Endothelial cell of umbilical vein (primary cell): ENCODE results near the gene RYR2.

Source experiments
- EZH2 ChIP-seq: IDR thresholded peaks from 2 replicates; pipeline ENCODE4 v1.6.1; 2012; ENCODE audit warnings: borderline replicate concordance, low read depth, mild to moderate bottlenecking, moderate library complexity, low read length, inconsistent platforms; ENCODE audit not compliant: severe bottlenecking
- FOS ChIP-seq: IDR thresholded peaks from 2 replicates; pipeline ENCODE4 v1.6.1; 2011; ENCODE audit warnings: mild to moderate bottlenecking, low read length, moderate library complexity, borderline replicate concordance; ENCODE audit not compliant: insufficient read depth
- GATA2 ChIP-seq: IDR thresholded peaks from 2 replicates; pipeline ENCODE4 v1.7.0; 2011; ENCODE audit warnings: low read depth, mild to moderate bottlenecking, moderate library complexity, mixed read lengths, low read length; ENCODE audit not compliant: insufficient read length, insufficient read depth
- MYC ChIP-seq: IDR thresholded peaks from one replicate; pipeline ENCODE4 v1.6.1; 2011; ENCODE audit warnings: mild to moderate bottlenecking, low read depth, low read length
- POLR2A ChIP-seq: IDR thresholded peaks from 2 replicates; pipeline ENCODE4 v1.6.1; 2012; ENCODE audit warnings: low read depth, mild to moderate bottlenecking, control low read depth, low read length
- POLR2AphosphoS5 ChIP-seq: IDR thresholded peaks from 2 replicates; pipeline ENCODE4 v1.6.1; 2012; ENCODE audit warnings: low read depth, mild to moderate bottlenecking, control low read depth, low read length, moderate library complexity; ENCODE audit not compliant: insufficient read depth
- TF ChIP-seq, protein P1 (sequence below), 2 donors: IDR thresholded peaks; 1 replicate in 1 of 2; 2 replicates in 1 of 2; pipeline ENCODE4 v1.5.1; 2011; ENCODE audit warnings: low read length in 2 of 2, mild to moderate bottlenecking in 2 of 2, moderate library complexity in 2 of 2, control low read depth in 1 of 2, inconsistent platforms in 1 of 2, low read depth in 1 of 2; ENCODE audit not compliant: insufficient read depth in 1 of 2; ENCODE audit errors: extremely low read depth in 1 of 2
- TF ChIP-seq, protein P2 (sequence below): IDR thresholded peaks from 2 replicates; pipeline ENCODE4 v1.6.1; 2011; ENCODE audit not compliant: insufficient read depth, insufficient read length

DNA sequence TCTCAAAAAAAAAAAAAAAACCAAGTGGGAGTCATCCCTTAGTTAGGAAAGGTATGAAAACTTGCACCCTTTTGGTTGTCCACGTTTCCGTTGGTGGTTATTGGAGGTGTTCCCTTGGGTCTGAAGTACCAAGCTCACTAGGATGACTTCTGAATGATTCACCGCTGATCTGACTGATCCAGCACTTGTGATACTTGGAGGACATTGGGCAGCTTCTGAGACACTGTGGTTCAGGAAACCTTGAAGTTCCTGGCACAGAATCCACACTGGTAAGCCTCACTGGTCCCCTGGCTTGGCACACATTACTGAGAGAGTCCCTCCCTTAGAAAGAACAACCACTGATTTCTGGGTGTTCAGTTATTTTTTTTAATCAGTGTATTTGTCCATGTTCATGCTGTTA is 91.9 kb downstream of the RYR2 start:
- TF ChIP-seq, protein P1, sequence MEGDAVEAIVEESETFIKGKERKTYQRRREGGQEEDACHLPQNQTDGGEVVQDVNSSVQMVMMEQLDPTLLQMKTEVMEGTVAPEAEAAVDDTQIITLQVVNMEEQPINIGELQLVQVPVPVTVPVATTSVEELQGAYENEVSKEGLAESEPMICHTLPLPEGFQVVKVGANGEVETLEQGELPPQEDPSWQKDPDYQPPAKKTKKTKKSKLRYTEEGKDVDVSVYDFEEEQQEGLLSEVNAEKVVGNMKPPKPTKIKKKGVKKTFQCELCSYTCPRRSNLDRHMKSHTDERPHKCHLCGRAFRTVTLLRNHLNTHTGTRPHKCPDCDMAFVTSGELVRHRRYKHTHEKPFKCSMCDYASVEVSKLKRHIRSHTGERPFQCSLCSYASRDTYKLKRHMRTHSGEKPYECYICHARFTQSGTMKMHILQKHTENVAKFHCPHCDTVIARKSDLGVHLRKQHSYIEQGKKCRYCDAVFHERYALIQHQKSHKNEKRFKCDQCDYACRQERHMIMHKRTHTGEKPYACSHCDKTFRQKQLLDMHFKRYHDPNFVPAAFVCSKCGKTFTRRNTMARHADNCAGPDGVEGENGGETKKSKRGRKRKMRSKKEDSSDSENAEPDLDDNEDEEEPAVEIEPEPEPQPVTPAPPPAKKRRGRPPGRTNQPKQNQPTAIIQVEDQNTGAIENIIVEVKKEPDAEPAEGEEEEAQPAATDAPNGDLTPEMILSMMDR (IDR thresholded peaks at IDR 0.05; ENCODE audit: extremely low read depth in 1 of 2, insufficient read depth in 1 of 2, low read depth in 1 of 2, low read length in 2 of 2): no peak
- TF ChIP-seq POLR2A (no peak), GATA2 (no peak), POLR2AphosphoS5 (no peak), EZH2 (no peak), MYC (no peak), FOS (no peak)
- TF ChIP-seq, protein P2, sequence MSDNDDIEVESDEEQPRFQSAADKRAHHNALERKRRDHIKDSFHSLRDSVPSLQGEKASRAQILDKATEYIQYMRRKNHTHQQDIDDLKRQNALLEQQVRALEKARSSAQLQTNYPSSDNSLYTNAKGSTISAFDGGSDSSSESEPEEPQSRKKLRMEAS: no peak
